Gastroesophageal sphincter (tissue), 4 donors: ENCODE data around the gene AK3. TPM values are rescaled to one million over a fixed set of nuclear protein-coding genes. Genes with fewer than 3 reads are reported as not detected.
"Not testable (repeated sequence)": the region's sequence is repeated elsewhere in the genome, so short reads cannot be mapped to it uniquely, and the experiment has no call there.

Source experiments
- ATAC-seq: fragments of 150-250 bp; one replicate; pipeline ENCODE4 v1.9.1; 2016; ENCODE audit warnings: mild to moderate bottlenecking, moderate library complexity
- H3K27ac ChIP-seq, 4 donors: fragments of 200-600 bp; sonication (generic) in 3 of 4; 1 replicate in 3 of 4; 2 replicates in 1 of 4; pipeline ENCODE4 v1.5.1; 2016 to 2019
- H3K27me3 ChIP-seq: fragments of 200-600 bp; sonication (generic); one replicate; pipeline ENCODE4 v1.5.1; 2019
- H3K36me3 ChIP-seq, 2 donors: fragments of 200-600 bp; sonication (generic); one replicate each; pipeline ENCODE4 v1.5.1; 2019; ENCODE audit warnings: control low read depth in 1 of 2
- H3K4me1 ChIP-seq, 3 donors: fragments of 200-600 bp; sonication (generic); 1 replicate in 2 of 3; 2 replicates in 1 of 3; pipeline ENCODE4 v1.5.1; 2016 to 2019; ENCODE audit warnings: control low read depth in 2 of 3
- H3K4me3 ChIP-seq, 2 donors: fragments of 200-600 bp; sonication (generic); one replicate each; pipeline ENCODE4 v1.5.1; 2019; ENCODE audit warnings: mild to moderate bottlenecking in 1 of 2, moderate library complexity in 1 of 2
- H3K9me3 ChIP-seq, 3 donors: fragments of 200-600 bp; sonication (generic); one replicate each; pipeline ENCODE4 v1.5.1; 2017 to 2019; ENCODE audit warnings: control low read depth in 2 of 3
- CTCF ChIP-seq, 4 experiments: fragments of 200-600 bp in 2 of 4; fragments of 450-650 bp in 2 of 4; sonication (generic) in 1 of 4; IDR thresholded peaks; one replicate each; pipeline ENCODE4 v1.5.1; 2017 to 2019; ENCODE audit warnings: antibody characterized with exemption in 4 of 4, mild to moderate bottlenecking in 2 of 4, moderate library complexity in 2 of 4
- EP300 ChIP-seq: sonication (generic); formaldehyde crosslinking; IDR thresholded peaks from one replicate; pipeline ENCODE4 v1.6.1; 2017; ENCODE audit warnings: antibody characterized with exemption, mild to moderate bottlenecking
- POLR2A ChIP-seq, 2 donors: fragments of 450-650 bp; IDR thresholded peaks; one replicate each; pipeline ENCODE4 v1.6.1; 2017; ENCODE audit warnings: antibody characterized with exemption in 2 of 2, mild to moderate bottlenecking in 2 of 2, moderate library complexity in 1 of 2
- POLR2AphosphoS5 ChIP-seq: sonication (generic); formaldehyde crosslinking; IDR thresholded peaks from one replicate; pipeline ENCODE4 v1.6.1; 2017; ENCODE audit warnings: antibody characterized with exemption
- WGBS, 2 donors: methylation state at CpG; one replicate each; pipeline ENCODE4 v1.1.5; 2018; ENCODE audit warnings: low coverage in 1 of 2; 5-methylcytosine and 5-hydroxymethylcytosine counted together
- total RNA-seq, 4 donors: library from RNA; depleted of rRNA; stranded (reverse); fragments of >200 nt; gene quantifications; one replicate each; pipeline ENCODE4 v1.1.0, GENCODE V29; 2016

Gene AK3
- total RNA-seq, result 100 to 1,000 TPM; 104 to 139 (median 119) TPM

DNA sequence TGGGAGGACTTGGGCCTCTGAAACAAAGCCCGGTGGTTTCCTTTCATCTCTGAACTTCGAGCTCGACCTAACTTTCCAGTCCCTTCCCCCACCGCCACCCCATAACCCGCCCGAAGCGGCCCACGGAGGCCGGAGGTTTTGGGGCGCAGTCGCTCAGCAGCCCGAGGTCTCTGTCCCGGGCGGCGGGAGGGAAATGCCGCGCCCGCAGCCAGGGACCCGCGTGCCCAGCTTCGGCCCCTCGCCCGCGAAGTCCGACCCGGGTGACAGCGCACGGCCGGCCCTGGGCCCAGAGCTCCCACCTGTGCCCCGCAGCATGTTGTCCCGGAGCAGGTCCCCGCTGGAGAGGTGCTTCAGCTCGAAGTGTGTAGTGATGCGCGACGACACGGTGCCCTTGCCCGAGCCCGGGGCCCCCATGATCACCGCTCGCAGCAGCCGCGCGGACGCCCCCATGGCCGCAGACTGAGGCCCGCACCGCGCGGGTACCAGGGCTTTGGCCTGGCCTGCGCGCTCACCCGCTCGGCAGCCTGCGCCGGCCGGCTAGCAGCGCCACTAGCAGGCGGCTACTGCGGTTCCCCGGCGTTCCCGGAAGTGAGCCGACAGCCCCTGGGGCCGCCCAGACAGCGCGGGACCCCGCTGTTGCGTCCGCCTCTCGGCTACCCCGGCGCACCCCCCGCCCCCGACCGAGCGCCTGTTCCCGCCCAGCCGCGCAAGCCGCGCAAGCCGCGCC is at the start of gene AK3:
AK3 (minus strand) TSS at position 565 of the 727 bp plus-strand sequence; CDS start at position 450, 115 bp downstream.
- peak within 1 kb of the TSS; percentile 64 to 93 for H3K4me3 ChIP-seq
- peak; percentile 98 for ATAC-seq
- no peaks in the 10 kb centered on the region for H3K27me3 ChIP-seq
- H3K9me3 ChIP-seq, result no peaks in the 10 kb centered on the region
- peak; percentile 89 to 92 for TF ChIP-seq POLR2A (IDR thresholded peaks at IDR 0.05)
- TF ChIP-seq CTCF (IDR thresholded peaks at IDR 0.05), result peak in 3 of 4 experiments; percentile 46 to 69 (median 47)
- TF ChIP-seq EP300, result no peak
- TF ChIP-seq POLR2AphosphoS5, result peak; percentile 88
- whole genome bisulfite sequencing, 2 donors, result 0% methylated on average over 2 to 8 of the region's 84 CpGs
- no peaks in the 10 kb centered on the region for H3K36me3 ChIP-seq
- H3K4me1 ChIP-seq, result peaks cover 0 to 47% (median 11%) of the 10 kb centered on the region in 3 donors
- peak within 1 kb of the TSS; percentile 71 to 97 (median 96) for H3K27ac ChIP-seq

GRCh38 chr9:4788703-4789102 is 47.7 kb upstream of the AK3 start:
- Histone ChIP-seq H3K27ac (no peak overlapping the region), H3K4me3 (no peak overlapping the region), H3K4me1 (peaks cover 0 to 13% (median 1%) of the 10 kb centered on the region in 3 donors), H3K9me3 (no peaks in the 10 kb centered on the region), H3K36me3 (no peaks in the 10 kb centered on the region), H3K27me3 (no peaks in the 10 kb centered on the region)
- 42 to 82% methylated on average over 3 to 6 of the region's 6 CpGs for WGBS, 2 donors
- TF ChIP-seq POLR2A (IDR thresholded peaks at IDR 0.05) (no peak), CTCF (IDR thresholded peaks at IDR 0.05) (no peak), POLR2AphosphoS5 (no peak), EP300 (no peak)
- no peak for ATAC-seq

DNA sequence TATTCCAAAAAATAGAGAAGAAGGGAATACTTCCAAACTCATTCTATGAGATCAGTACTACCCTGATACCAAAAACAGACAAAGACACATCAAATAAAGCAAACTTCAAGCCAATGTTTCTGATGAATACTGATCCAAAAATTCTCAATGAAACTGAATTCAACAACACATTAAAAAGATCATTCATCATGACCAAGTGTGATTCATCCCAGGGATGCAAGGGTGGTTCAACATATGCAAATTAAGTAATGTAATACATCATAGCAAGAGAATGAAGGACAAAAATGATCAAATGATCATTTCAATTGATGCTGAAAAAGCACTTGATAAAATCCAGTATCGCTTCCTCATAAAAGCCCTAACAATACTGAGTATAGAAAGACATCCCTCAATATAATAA is 46.9 kb upstream of the AK3 start:
- Histone ChIP-seq H3K4me1 (peaks cover 0 to 8% (median 0%) of the 10 kb centered on the region in 3 donors), H3K4me3 (no peak overlapping the region), H3K9me3 (no peaks in the 10 kb centered on the region), H3K27ac (no peak overlapping the region), H3K27me3 (no peaks in the 10 kb centered on the region), H3K36me3 (no peaks in the 10 kb centered on the region)
- WGBS, 2 donors, result 23 to 100% methylated on average over 1 of the region's 1 CpG
- no peak for ATAC-seq
- TF ChIP-seq EP300 (no peak), CTCF (IDR thresholded peaks at IDR 0.05) (no peak)

GRCh38 chr9:4786599-4786998 is 45.6 kb upstream of the AK3 start:
- H3K27me3 ChIP-seq, result peaks cover 7% of the 10 kb centered on the region
- H3K9me3 ChIP-seq, result no peaks in the 10 kb centered on the region
- no peak overlapping the region for H3K4me3 ChIP-seq
- no peak overlapping the region for H3K27ac ChIP-seq
- peaks cover 0 to 1% (median 0%) of the 10 kb centered on the region in 3 donors for H3K4me1 ChIP-seq
- no peak for TF ChIP-seq POLR2AphosphoS5
- TF ChIP-seq EP300, result no peak
- TF ChIP-seq CTCF (IDR thresholded peaks at IDR 0.05), result no peak
- no peak for TF ChIP-seq POLR2A (IDR thresholded peaks at IDR 0.05)
- no peaks in the 10 kb centered on the region for H3K36me3 ChIP-seq
- 85 to 88% methylated on average over 1 to 3 of the region's 4 CpGs for WGBS, 2 donors
- no peak for ATAC-seq

DNA sequence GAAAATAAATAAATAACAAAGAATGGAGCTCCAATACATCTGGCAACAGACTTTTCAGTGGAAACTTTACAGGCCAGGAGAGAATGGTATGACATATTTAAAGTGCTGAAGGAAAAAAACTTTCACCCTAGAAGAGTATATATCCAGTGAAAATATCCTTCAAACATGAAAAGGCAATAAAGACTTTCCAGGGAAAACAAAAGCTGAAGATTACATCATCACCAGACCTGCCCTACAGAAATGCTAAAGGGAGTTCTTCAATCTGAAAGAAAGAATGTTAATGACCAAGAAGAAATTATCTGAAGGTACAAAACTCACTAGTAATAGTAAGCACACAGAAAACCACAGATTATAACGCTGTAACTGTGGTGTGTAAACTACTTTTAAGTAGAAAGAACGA is 43.4 kb upstream of the AK3 start:
- no peak overlapping the region for H3K4me3 ChIP-seq
- peaks cover 20% of the 10 kb centered on the region for H3K27me3 ChIP-seq
- no peaks in the 10 kb centered on the region for H3K9me3 ChIP-seq
- no peak for ATAC-seq
- WGBS, 2 donors, result 73 to 81% methylated on average over 2 of the region's 2 CpGs
- TF ChIP-seq POLR2A (IDR thresholded peaks at IDR 0.05) (no peak), EP300 (no peak), CTCF (IDR thresholded peaks at IDR 0.05) (no peak), POLR2AphosphoS5 (no peak)
- H3K36me3 ChIP-seq, result no peaks in the 10 kb centered on the region
- H3K27ac ChIP-seq, result no peak overlapping the region
- no peaks in the 10 kb centered on the region for H3K4me1 ChIP-seq

GRCh38 chr9:4783191-4783590 is 42.2 kb upstream of the AK3 start:
- not testable (repeated sequence) for ATAC-seq, H3K4me3 ChIP-seq, H3K27ac ChIP-seq, H3K36me3 ChIP-seq, H3K9me3 ChIP-seq, H3K4me1 ChIP-seq
- H3K27me3 ChIP-seq, result peaks cover 20% of the 10 kb centered on the region
- 43 to 67% methylated on average over 1 of the region's 4 CpGs for WGBS, 2 donors
